NCI-H2171 (cell line): ENCODE data around the gene C21orf91.

Experiments used
- DNase-seq: peaks from one replicate; lab custom pipeline; 2025; lab: John Stamatoyannopoulos, UW

The C21orf91 gene

DNA sequence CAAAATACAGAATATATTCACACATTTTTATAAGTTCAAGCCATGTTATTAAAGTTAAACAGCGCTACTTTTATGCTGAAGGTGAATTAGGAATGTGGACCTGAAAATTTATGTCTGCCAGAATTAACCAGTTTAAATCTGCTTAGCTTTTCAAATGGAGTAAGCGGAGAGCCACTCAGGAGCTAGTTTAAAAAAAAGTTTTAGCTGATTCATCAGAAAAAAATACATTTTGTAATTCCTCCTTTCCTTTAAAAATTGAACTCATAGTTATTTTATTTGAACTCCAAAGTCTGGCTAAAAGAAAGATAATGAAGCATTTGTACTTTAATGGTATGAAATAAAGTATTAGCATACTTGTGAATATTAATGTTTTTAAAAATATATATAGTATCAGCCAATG is 21.2 kb downstream of the C21orf91 start:
- no peak for DNase-seq

DNA sequence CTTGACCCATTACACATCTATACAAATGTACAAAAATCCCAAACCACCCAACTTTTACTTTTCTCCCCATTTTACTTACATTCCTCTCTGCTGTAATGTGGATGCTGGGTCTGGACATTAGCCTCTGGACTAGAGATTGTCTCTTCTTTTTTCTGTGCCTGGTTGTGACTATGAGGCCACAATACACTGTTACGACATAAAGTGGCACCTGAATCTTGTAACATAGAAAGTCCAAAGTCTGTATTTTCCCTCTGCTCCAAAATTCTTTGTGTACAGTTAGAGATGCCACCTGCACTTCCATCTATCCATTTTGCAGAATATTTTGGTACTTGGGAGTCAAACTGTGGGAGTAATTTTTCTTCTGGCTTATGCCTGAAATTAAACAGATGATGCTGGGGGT is 22.7 kb downstream of the C21orf91 start:
- no peak for DNase-seq

DNA sequence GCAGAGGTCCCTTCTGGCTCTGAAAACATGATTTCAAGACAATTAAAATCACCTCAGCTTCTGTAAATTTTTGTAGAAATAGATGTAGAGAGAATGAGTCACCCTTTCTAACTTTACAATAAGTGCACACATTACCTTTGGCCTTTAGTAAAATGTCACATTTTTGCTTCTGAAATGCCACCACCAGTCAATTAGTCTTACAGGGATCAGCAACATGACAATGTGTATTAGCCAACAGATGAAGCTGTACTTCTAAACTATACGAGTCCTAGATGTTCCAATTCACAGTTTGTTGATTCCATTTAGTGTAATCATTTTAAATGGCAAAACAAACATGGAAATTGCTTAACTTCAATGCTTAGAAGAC is 23.1 kb downstream of the C21orf91 start:
- no peak for DNase-seq

DNA sequence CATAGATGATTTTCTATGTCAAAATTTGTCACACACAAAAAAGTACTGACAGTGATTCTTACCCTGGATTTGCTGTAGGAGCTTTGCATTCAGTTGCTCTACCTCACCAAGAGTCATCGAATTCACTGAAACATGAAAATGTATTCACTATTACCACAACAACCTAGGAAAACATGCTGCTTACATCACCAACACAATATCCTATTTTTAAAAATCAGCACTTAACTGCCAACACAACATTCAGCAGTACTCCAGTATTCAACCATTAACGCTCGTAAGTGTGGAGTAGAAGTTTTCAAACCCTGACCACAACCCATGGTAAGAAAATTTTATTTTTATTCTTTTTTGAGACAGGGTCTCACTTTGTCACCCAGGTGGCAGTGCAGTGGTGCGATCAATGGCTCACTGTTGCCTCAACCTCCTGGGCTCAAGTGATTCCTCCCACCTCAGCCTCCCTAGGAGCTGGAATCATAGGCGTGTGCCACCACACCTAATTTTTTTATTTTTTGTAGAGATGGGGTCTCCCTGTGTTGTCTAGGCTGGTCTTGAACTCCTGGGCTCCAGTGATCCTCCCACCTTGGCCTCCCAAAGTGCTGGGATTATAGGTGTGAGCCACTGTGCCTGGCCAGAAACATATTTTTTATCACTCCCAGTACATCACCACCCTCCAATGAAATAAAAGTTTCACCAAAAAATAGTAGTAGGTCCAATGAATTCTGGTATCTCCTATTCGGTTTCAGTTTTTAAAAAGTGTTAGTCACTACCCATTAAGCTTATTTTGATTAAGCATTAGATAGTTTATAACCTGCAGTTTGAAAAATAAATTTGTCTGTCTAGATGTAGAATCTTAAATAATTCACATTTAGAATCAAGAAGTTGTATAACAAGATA is 23.8 kb downstream of the C21orf91 start:
- DNase-seq, result no peak

DNA sequence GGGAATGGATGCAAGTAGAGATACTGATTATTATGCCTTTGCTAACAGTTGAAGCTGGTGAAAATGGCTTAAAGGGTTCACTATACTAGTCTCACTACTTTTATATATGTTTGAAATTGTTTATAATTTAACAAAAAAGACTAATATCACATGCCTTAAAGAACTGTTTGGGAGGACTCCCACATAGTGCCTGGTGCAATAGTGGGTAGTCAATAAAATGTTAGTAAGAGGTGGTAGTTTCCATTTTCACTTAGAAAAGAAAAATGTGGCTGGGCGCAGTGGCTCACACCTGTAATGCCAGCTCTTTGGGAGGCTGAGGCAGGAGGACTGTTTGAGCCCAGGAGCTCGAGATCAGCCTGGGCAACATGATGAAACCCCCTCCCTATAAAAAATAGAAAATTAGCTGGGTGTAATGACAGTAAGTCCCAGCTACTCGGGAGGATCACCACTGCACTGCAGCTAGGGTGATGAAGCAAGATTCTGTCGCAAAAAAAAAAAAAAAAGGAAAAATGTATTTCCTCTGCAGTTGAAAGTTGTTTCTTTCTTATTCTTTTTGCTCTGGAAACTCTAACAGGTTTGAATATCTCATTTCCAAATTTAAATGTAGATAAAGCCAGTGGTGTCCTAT is 24.5 kb downstream of the C21orf91 start:
- DNase-seq, result no peak

DNA sequence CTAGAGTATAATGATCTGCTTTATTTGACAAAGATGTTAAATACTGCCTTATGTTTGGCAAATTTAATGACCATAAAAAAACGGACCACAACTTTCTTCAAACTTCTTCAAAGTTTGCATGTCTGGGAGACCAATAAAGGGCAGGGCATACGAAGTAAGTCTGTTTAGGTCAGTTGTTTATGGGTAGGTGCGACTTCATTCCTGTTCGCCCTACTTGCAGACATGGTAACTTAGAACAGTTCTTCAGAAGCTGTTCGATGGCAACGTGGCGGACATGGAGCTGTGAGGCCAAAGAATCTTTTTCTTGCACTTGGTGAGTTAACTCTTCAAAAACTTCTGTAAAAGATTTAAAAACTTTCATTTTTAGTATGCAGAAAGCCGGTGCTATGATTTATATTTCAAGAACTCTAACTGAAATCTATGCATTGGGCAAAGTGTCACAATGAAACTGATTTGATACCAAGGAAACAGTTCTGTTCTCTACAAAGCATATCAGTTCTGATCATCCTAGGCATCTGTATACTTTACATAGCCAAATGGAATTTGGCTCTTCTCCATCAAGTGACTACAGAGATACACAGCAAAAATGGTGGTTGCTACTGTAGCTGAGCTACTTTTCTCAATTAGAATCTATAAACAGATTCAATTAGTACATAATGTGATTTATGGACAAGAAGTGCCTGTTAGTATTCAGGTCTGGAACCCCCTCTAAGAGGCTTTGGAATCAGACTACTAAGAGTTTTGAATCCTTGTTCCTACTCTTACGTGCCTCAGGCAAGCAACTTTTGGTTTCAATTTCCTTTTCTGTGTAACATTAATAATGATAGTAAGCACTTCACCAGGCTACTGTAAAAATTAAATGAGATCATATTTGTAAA is 25.7 kb downstream of the C21orf91 start:
- DNase-seq, result no peak

DNA sequence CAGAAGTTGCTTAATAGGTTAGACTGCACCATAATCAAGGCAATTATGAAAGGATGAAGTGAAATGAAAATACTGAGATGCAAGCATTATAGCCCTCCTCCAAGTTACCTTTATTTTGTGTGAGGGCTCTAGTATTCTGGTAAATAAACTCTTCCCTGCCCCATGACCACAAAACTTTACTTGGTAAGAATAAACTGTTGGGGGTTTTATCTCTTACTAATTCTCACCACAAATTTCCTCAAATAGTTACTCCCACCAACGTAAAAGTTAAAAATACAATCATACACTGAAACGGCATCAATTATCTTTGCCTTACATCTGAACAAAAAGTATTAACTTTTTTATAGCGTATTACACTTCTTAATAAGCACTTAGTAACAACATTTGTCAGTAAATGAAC is 29.5 kb downstream of the C21orf91 start:
- DNase-seq, result no peak

DNA sequence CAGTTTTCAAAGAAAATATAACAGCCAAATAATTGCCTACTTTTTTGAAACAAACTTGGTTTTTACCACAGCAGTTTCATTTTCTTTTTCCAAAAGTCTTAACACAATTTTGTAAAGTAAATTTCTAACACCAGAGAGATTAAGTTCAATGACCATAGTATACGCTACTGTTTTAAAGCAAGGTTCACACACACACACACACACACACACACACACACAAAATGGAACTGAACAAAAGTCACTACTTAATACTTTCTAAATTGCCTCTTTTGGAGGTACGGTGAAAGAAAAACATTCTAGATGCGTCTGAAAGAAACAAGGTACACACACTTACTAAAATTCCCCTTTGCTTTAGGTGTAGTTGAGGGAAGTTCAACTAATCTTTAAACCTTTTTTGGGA is 30.1 kb downstream of the C21orf91 start:
- DNase-seq, result no peak

DNA sequence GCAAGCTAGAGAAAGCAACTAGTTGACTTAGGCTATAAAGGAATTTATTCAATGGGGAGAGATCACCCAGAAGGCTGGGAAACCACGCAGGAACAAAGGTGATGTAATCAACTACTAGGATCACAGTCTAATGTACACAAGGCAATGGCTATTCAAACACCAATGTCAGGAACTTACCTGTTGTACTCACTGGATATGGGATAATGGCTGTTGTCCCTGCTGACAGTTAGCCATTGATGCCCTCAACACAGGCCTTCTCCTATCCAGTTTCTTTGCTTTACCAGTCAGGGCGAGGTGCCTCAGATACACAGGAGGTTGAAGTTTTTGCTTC is 32.3 kb downstream of the C21orf91 start:
- DNase-seq, result no peak

DNA sequence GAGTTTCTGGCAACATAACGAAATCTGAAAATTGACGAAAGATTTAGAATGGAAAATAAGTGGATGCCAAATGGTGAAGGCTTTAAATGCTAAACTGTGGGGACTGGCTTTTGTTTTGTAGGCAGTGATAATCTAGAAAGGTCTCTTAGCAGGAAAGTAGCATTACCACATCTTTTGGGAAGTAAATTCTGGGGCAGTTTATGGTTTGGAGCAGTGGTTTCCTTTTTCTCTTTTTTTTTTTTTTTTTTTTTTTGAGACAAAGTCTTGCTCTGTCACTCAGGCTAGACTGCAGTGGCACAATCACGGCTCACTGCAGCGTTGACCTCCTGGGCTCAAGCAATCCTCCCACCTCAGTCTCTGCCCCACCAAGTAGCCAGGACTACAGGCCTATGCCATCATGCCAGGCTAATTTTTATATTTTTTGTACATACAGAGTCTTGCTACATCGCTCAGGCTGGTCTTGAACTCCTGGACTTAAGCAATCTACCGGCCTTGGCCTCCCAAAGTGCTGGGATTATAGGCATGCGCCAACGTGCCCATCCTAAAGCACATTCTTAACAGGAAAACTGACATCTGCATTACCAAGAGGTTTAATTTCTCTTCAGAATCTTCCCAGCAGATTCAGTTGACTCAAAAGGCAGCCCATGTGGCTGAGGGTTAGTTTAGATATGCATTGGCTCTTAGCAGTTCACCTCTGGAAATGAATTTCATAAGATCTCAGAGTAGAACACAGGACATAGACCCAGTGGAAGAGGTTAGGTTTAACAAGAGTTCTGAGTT is 32.9 kb downstream of the C21orf91 start:
- DNase-seq, result no peak

DNA sequence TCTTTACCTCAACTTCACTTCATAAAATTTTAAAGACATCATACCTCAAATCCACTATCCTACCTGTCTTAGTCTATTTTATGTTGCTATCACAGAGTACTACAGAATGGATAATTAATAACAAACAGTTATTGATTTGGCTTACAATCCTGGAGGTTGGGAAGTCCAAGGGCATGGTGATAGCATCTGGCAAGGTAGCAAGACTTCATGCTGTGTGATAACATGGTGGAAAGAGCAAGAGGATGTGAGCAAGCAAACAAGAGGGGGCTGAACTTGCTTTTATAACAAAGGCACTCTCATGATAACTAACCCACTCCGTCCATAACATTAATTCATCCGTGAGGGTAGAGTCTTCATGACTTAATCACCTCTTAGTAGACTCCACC is 33.8 kb downstream of the C21orf91 start:
- no peak for DNase-seq

DNA sequence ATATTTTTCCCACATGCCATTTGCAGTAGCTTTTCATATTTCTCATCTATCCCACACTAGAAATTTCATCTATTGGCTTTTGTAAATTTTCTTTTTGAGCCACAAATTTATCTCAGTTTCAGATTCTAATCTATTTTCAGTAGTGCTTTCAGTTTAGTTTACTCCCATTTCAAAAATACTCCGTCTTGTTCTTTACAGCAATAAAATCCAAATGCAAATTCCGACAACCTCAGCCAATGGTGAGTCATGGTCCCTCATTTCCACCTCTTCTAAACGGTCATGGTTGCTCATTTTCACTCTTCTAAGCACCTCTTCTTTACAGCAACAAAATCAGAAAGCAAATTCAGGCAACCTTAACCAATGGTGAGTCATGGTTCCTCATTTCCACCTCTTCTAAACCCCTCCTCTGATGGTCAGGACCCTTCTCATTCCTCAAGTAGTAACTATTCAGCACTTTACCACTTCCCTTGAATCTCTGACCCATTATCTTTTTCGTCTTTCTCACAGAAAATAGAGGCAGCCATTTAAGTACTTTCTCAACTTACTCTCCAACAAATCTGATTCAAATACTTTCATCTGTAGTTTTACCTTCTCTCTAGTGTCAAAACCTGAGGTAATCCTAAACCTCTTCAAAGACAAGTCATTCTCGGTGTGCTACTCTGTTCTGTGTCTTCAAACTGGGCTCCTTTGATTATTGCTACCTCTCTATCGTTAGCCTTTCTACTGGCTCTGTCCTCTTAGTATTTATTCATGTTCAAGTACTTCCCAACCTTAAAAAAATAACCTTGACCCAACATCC is 34.4 kb downstream of the C21orf91 start:
- no peak for DNase-seq

DNA sequence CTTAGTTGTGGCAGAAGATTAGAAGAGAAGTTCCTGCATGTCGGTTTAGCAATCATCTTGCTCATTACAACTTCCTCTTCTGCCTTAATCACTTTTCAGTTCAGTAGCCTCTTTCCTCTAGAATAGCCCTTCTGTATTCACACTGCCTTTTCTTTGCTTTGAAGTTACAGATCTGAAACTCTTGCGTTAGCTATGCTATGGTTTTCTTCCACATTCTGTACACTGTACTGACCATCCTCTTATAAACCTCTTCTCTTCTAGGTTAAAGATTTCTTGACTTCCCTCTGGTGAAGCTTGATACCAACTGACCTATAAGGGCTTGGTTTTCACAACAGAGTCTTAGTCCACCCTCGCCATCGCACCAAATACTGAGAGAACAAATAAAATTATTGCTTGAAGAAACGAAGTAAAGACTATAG is 35.0 kb downstream of the C21orf91 start:
- no peak for DNase-seq

DNA sequence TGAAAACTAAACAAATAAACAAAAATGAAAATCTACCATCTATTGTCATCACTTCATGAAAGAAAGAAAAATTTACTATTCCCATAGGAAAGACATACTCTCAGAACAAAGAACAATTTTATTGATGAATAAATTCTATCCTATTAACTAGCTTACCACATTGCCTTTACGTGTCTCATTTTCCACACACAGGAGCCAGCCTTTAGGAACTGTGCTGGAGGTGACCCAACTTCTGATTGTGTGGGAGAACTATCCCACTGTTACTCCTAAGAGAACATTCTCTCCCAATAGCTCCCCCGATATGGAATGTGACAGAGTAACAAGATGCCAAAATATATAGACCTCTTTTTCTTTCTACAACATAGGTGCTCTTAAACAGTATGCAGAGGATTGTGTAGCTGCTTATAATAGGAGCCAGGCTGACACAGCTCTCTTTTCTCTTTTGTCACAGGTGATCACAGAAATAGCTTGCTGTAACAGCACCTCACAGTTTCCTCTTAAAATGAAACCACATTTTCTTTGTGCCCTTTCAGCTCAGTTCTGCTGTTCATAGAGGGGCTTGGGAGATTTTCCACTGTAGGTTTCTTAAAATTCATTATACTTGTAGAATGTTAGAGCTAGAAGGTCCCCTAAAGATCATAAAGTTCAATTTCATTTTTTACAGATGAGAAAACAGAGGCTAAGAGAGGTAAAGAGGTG is 35.5 kb downstream of the C21orf91 start:
- no peak for DNase-seq

DNA sequence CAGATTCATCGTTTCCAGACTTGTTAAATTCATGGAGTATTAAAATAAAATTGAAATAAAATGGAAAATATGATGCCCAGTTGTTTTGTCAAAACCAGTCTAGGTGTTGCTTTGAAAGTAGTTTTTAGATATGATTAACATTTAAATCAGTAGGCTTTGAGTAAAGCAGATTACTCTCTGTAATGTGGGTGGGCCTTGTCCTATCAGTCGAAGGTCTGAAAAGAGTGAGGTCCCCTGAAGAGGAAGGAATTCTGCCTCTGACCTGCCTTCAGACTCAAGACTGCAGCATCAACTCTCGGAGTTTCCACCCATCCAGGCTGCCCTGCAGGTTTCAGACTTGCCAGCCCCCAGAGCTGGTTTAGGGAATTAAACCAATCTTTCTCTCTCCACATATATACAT is 36.2 kb downstream of the C21orf91 start:
- DNase-seq, result no peak

DNA sequence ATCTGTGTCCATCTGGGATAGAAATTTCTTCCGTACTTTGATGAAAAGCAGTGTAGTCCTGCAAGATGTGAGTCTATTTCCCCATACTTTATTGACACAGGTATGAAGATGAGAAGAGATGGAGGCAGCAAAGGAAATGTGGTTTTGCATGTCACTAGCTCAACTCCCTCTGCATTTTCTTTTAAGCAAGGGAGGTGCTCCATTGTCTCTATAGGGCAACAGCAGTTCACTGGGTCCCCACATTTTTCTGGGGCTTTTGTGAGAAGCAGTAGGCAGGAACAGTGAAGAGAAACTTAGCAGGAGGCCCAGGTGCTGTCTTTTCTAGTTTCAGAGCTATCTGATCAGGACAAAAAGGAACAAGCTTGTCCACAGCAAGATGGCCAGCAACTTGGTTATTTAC is 37.1 kb downstream of the C21orf91 start:
- no peak for DNase-seq

DNA sequence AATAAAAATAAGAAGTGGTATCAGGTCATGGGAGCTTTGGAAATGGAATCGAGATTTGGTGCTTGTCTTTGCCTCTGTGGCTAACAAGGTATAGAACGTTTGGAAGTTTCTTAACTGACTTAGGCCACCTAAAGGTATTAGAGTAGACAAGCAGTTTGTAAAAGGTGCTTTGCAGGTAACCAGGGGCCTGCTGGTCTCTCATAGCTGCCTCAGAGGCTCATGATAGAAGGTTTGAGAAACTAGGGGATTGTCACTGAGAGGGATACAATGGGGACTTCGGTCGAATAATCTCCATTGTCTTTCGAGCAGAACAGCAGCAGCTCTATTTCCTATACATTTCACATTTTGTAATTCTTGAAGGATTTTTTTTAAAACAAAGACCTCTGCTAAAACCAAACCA is 37.6 kb downstream of the C21orf91 start:
- DNase-seq, result no peak

DNA sequence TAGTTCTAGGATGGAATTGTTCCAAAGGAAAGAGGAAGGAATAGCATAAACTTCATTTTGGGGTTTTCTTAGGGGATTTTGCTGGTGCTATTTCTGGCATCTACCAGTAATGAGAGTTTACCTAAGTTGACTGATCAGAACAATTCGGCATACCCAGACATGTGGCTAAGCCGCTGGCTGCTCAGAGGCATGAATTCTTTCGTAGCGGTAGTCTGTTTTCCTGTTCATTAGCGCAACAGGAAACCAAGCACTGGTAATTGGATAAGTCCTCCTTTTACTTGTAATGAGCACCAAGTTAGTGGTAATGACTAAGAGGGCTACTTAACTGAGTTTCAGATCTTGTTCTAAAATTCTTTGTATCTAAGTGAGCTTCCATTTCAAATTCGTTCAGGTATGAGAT is 38.6 kb downstream of the C21orf91 start:
- no peak for DNase-seq

DNA sequence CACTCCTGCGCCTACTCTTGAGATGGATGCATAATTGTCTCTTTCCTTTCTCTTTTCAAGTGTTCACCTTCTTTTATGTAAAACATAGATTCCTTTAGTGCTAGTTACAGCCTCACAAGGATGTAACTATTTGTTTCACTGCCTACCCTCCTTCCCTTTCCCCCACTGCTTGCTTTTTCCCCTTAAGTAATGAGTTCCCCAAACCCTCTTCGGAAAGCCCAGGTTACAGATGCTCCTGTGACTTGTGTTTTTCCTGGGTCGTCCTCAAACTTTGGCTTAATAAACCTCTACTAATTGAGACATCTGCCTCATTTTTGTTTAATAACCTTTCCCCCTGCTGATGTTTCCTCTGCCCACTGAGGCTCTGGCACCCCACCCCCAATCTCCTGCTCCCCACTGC is 39.2 kb downstream of the C21orf91 start:
- DNase-seq, result no peak

DNA sequence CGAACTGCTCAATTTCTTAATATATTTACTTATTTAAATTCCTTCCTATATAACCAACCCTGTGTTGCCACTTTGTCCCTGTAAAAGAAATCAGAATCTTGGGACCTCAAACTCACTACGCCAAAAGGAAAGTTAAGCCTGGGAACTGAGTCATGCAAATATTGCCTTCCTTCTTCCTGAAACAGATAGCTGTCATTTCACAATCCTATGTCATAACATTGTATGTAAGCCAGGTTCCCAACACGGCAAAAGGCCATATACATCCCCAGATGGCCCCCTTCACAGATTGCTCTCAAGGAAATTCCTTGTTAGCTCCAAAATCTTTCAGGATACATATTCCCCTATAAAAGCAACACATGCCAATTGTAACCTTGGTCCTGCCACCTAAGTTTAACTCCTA is 39.7 kb downstream of the C21orf91 start:
- no peak for DNase-seq
